Spleen (tissue), 11 donors: ENCODE data around the gene ODAM. TPM values are rescaled to one million over a fixed set of nuclear protein-coding genes. Genes with fewer than 3 reads are reported as not detected.

ENCODE experiments used
- DNase-seq: peaks from one replicate; pipeline ENCODE4 v3.0.0-alpha.2; 2020
- H3K27ac ChIP-seq, 8 donors: fragments of 200-600 bp; sonication (generic) in 7 of 8; 1 replicate in 4 of 8; 2 replicates in 4 of 8; pipeline versions ENCODE4 v1.5.0 to v1.8.0; 2016 to 2021; ENCODE audit warnings: inconsistent platforms in 4 of 8, mild to moderate bottlenecking in 4 of 8, moderate library complexity in 1 of 8
- H3K27me3 ChIP-seq, 7 donors: fragments of 200-600 bp; sonication (generic) in 6 of 7; replicated peaks in 1 of 7; 1 replicate in 4 of 7; 2 replicates in 3 of 7; pipeline versions ENCODE4 v1.5.0 to v1.8.0; 2016 to 2021; ENCODE audit warnings: inconsistent platforms in 3 of 7, mild to moderate bottlenecking in 1 of 7
- H3K36me3 ChIP-seq, 6 donors: fragments of 200-600 bp; sonication (generic) in 5 of 6; 1 replicate in 4 of 6; 2 replicates in 2 of 6; pipeline versions ENCODE4 v1.5.0 to v1.8.0; 2016 to 2021; ENCODE audit warnings: inconsistent platforms in 2 of 6
- H3K4me1 ChIP-seq, 6 donors: fragments of 200-600 bp; sonication (generic) in 5 of 6; 1 replicate in 3 of 6; 2 replicates in 3 of 6; pipeline versions ENCODE4 v1.5.0 to v1.8.0; 2016 to 2021; ENCODE audit warnings: inconsistent platforms in 3 of 6
- H3K4me3 ChIP-seq, 8 donors: fragments of 200-600 bp; sonication (generic) in 7 of 8; 1 replicate in 4 of 8; 2 replicates in 4 of 8; pipeline versions ENCODE4 v1.5.0 to v1.8.0; 2016 to 2021; ENCODE audit warnings: inconsistent platforms in 4 of 8, mild to moderate bottlenecking in 4 of 8, moderate library complexity in 2 of 8
- H3K9me3 ChIP-seq, 8 donors: fragments of 200-600 bp; sonication (generic) in 7 of 8; 1 replicate in 4 of 8; 2 replicates in 4 of 8; pipeline versions ENCODE4 v1.5.0 to v1.8.0; 2016 to 2021; ENCODE audit warnings: inconsistent platforms in 4 of 8
- CTCF ChIP-seq, 11 experiments: fragments of 200-600 bp in 7 of 11; fragments of 450-650 bp in 4 of 11; sonication (generic) in 4 of 11; IDR thresholded peaks in 8 of 11; conservative IDR thresholded peaks in 3 of 11; 1 replicate in 7 of 11; 2 replicates in 4 of 11; pipeline versions ENCODE4 v1.4.0 to v1.8.0; 2016 to 2021; ENCODE audit warnings: antibody characterized with exemption in 11 of 11, inconsistent platforms in 4 of 11, mild to moderate bottlenecking in 1 of 11
- POLR2A ChIP-seq, 3 donors: fragments of 450-650 bp; IDR thresholded peaks; one replicate each; pipeline ENCODE4 v1.5.1; 2017; ENCODE audit warnings: antibody characterized with exemption in 3 of 3, mild to moderate bottlenecking in 1 of 3
- POLR2AphosphoS5 ChIP-seq, 3 donors: sonication (generic); formaldehyde crosslinking; IDR thresholded peaks; one replicate each; pipeline ENCODE4 v1.5.1; 2017; ENCODE audit warnings: antibody characterized with exemption in 3 of 3
- WGBS, 5 donors: extraction: QIAGEN DNeasy Blood & Tissue Kit in 3 of 5; methylation state at CpG; one replicate each; pipeline versions ENCODE4 v1.1.5 to v1.1.7; 2013 to 2018; 5-methylcytosine and 5-hydroxymethylcytosine counted together
- intact Hi-C: fragments of 100-400 bp; cut with DNase I; formaldehyde crosslinking; loops from one replicate; pipeline ENCODE4 v1.15.0; 2023; ENCODE audit warnings: low total_unique reads
- polyA plus RNA-seq, 3 donors: library from polyadenylated mRNA; stranded (reverse); fragments of 200-250 nt; gene quantifications; one replicate each; pipeline ENCODE4 v1.2.1, GENCODE V29; 2013
- total RNA-seq, 7 donors: library from RNA; depleted of rRNA in 3 of 7; stranded (reverse); fragments of >200 nt in 3 of 7; fragmentation: NEBNext Ultra II Directional in 4 of 7; extraction: Animal tissue kit (Norgen Biotek cat#: 25700) in 4 of 7; gene quantifications; one replicate each; pipeline versions ENCODE4 v1.1.0 to v1.2.1, GENCODE V29; 2016 to 2021
- donor health status: healthy with polysubstance abuse.
- donor health status: DM: no; HTN: no; CAD: no; lungs with moderate emphysema.
- donor health status: DM: no; HTN: no; CAD: no.
- donor health status: Bipolar disorder and iron deficiency.
- donor health status: healthy.
- donor health status: DM: no; HTN: no; CAD: no.
- donor health status: DM: yes; HTN: yes; CAD: no.

The ODAM gene
- total and polyA plus RNA-seq, 10 donors: 0.22 to 2.0 TPM; not detected in 8

- Histone ChIP-seq H3K27ac (no peak overlapping the region), H3K9me3 (no peaks in the 10 kb centered on the region), H3K27me3 (no peaks in the 10 kb centered on the region), H3K4me1 (no peaks in the 10 kb centered on the region), H3K36me3 (no peaks in the 10 kb centered on the region), H3K4me3 (no peak overlapping the region)
- DNase-seq: no peak
- no peak for TF ChIP-seq POLR2AphosphoS5 (IDR thresholded peaks at IDR 0.05)
- no peak for TF ChIP-seq CTCF (IDR thresholded peaks at IDR 0.05 in 8 of 11, conservative IDR thresholded peaks at IDR 0.05 in 3 of 11)
- no peak for TF ChIP-seq POLR2A (IDR thresholded peaks at IDR 0.05)
- intact Hi-C loops: no loop called here
- 72 to 86% (median 83%) methylated on average over 1 of the region's 1 CpG for WGBS, 5 donors
Observed at GRCh38 chr4:70187216-70187615, 8.3 kb upstream of the ODAM start.

GRCh38 chr4:70190579-70190978 lies 4.9 kb upstream of the ODAM start:
- intact Hi-C loops: no loop called here
- H3K27ac ChIP-seq: no peak overlapping the region
- TF ChIP-seq POLR2A (IDR thresholded peaks at IDR 0.05): no peak
- no peak for TF ChIP-seq POLR2AphosphoS5 (IDR thresholded peaks at IDR 0.05)
- no peak for TF ChIP-seq CTCF (IDR thresholded peaks at IDR 0.05 in 8 of 11, conservative IDR thresholded peaks at IDR 0.05 in 3 of 11)

GRCh38 chr4:70191647-70192046 lies 3.9 kb upstream of the ODAM start:
- no peaks in the 10 kb centered on the region for H3K27me3 ChIP-seq
- no peak for TF ChIP-seq POLR2AphosphoS5 (IDR thresholded peaks at IDR 0.05)
- TF ChIP-seq POLR2A (IDR thresholded peaks at IDR 0.05): no peak
- no peak for TF ChIP-seq CTCF (IDR thresholded peaks at IDR 0.05 in 8 of 11, conservative IDR thresholded peaks at IDR 0.05 in 3 of 11)
- intact Hi-C loops: no loop called here
- H3K36me3 ChIP-seq: no peaks in the 10 kb centered on the region
- H3K27ac ChIP-seq: no peak overlapping the region
- H3K9me3 ChIP-seq: no peaks in the 10 kb centered on the region
- no peak overlapping the region for H3K4me3 ChIP-seq
- WGBS, 5 donors: 50 to 76% (median 59%) methylated on average over 1 of the region's 1 CpG
- no peak for DNase-seq
- no peaks in the 10 kb centered on the region for H3K4me1 ChIP-seq

More at GRCh38 chr4:70190579-70190978, 4.9 kb upstream of the ODAM start:
- DNase-seq: no peak
- 84 to 98% (median 97%) methylated on average over 1 of the region's 1 CpG for WGBS, 5 donors
- no peaks in the 10 kb centered on the region for H3K4me1 ChIP-seq
- no peaks in the 10 kb centered on the region for H3K36me3 ChIP-seq
- no peaks in the 10 kb centered on the region for H3K27me3 ChIP-seq
- no peak overlapping the region for H3K4me3 ChIP-seq
- no peaks in the 10 kb centered on the region for H3K9me3 ChIP-seq

- H3K36me3 ChIP-seq: no peaks in the 10 kb centered on the region
- TF ChIP-seq POLR2AphosphoS5 (IDR thresholded peaks at IDR 0.05) (no peak), POLR2A (IDR thresholded peaks at IDR 0.05) (no peak), CTCF (IDR thresholded peaks at IDR 0.05 in 8 of 11, conservative IDR thresholded peaks at IDR 0.05 in 3 of 11) (no peak)
- H3K9me3 ChIP-seq: no peaks in the 10 kb centered on the region
- H3K4me3 ChIP-seq: no peak overlapping the region
- H3K4me1 ChIP-seq: no peaks in the 10 kb centered on the region
- H3K27ac ChIP-seq: no peak overlapping the region
- intact Hi-C loops: no loop called here
- no peaks in the 10 kb centered on the region for H3K27me3 ChIP-seq
- no peak for DNase-seq
- 88 to 96% (median 95%) methylated on average over 2 of the region's 2 CpGs for WGBS, 5 donors
Observed at GRCh38 chr4:70192895-70193294, 2.6 kb upstream of the ODAM start.
